Cardiac muscle cell (in vitro differentiated cells and primary cell): ENCODE measurements around the gene STK17B. TPM values are rescaled to one million over a fixed set of nuclear protein-coding genes. Genes with fewer than 3 reads are reported as not detected.
A peak's percentile ranks its signal among the peaks of the same experiment; 100 is the strongest.

Experiments used
- DNase-seq, 2 donors: peaks; one replicate each; pipeline versions ENCODE4 v3.0.0 to v3.0.0-alpha.2; 2010 to 2017; ENCODE audit warnings: low read depth in 1 of 2, low spot score in 1 of 2
- H3K27ac ChIP-seq: fragments of 200-600 bp; sonication (generic); 2 replicates; pipeline ENCODE4 v1.5.1; 2016
- H3K27me3 ChIP-seq: fragments of 200-600 bp; sonication (generic); 2 replicates; pipeline ENCODE4 v1.6.0; 2016; ENCODE audit warnings: control low read depth
- H3K36me3 ChIP-seq: fragments of 200-600 bp; sonication (generic); 2 replicates; pipeline ENCODE4 v1.5.1; 2016; ENCODE audit warnings: control low read depth
- H3K4me1 ChIP-seq: fragments of 200-600 bp; sonication (generic); 2 replicates; pipeline ENCODE4 v1.8.1; 2017; ENCODE audit warnings: low read depth, mild to moderate bottlenecking, mixed run types
- H3K4me3 ChIP-seq: fragments of 200-600 bp; sonication (generic); 2 replicates; pipeline ENCODE4 v1.5.1; 2016; ENCODE audit warnings: mild to moderate bottlenecking
- H3K9me3 ChIP-seq: fragments of 200-600 bp; sonication (generic); 2 replicates; pipeline ENCODE4 v1.5.1; 2017; ENCODE audit warnings: low read depth, mild to moderate bottlenecking, control low read depth
- CTCF ChIP-seq: IDR thresholded peaks from 2 replicates; pipeline ENCODE4 v1.5.1; 2012; ENCODE audit warnings: low read depth, mild to moderate bottlenecking, low read length
- polyA plus RNA-seq: library from polyadenylated mRNA; unstranded; fragments of >200 nt; fragmentation: Nextera tagmentation; extraction: Ambion mirVana; gene quantifications from 2 replicates; pipeline ENCODE4 v1.2.1, GENCODE V29; 2016
- total RNA-seq: library from RNA; depleted of rRNA; stranded (reverse); fragments of >200 nt; gene quantifications from 2 replicates; pipeline ENCODE4 v1.2.3, GENCODE V29; 2016

The STK17B gene
- total RNA-seq (3.4 and 12.9 TPM in 2 replicates), polyA plus RNA-seq (2.6 and 5.6 TPM in 2 replicates)

GRCh38 chr2:196171248-196171871 lies at the start of gene STK17B:
TSS of gene STK17B (minus strand) at chr2:196171578. CDS start at chr2:196163383, 8,195 bp downstream.
- H3K36me3 ChIP-seq = no peaks in the 10 kb centered on the region
- H3K27me3 ChIP-seq = peaks cover 6% of the 10 kb centered on the region
- H3K4me3 ChIP-seq = peak within 1 kb of the TSS; percentile 84
- TF ChIP-seq CTCF = peak; percentile 22
- peak within 1 kb of the TSS; percentile 87 for H3K27ac ChIP-seq
- no peaks in the 10 kb centered on the region for H3K9me3 ChIP-seq
- peak; percentile 93 to 97 for DNase-seq
- H3K4me1 ChIP-seq = peaks cover 9% of the 10 kb centered on the region

GRCh38 chr2:196220671-196221070 lies 49.3 kb upstream of the STK17B start:
- H3K27ac ChIP-seq = no peak overlapping the region
- H3K4me3 ChIP-seq = no peak overlapping the region
- no peaks in the 10 kb centered on the region for H3K9me3 ChIP-seq
- no peak for TF ChIP-seq CTCF
- no peaks in the 10 kb centered on the region for H3K36me3 ChIP-seq
- DNase-seq = no peak
- H3K4me1 ChIP-seq = no peaks in the 10 kb centered on the region
- no peaks in the 10 kb centered on the region for H3K27me3 ChIP-seq

GRCh38 chr2:196219671-196220070 lies 48.3 kb upstream of the STK17B start:
- TF ChIP-seq CTCF = no peak
- Histone ChIP-seq H3K4me1 (no peaks in the 10 kb centered on the region), H3K27ac (no peak overlapping the region), H3K27me3 (no peaks in the 10 kb centered on the region), H3K4me3 (no peak overlapping the region), H3K9me3 (no peaks in the 10 kb centered on the region), H3K36me3 (no peaks in the 10 kb centered on the region)
- DNase-seq = no peak

GRCh38 chr2:196218106-196218505 lies 46.7 kb upstream of the STK17B start:
- no peak for DNase-seq

GRCh38 chr2:196217116-196217515 lies 45.7 kb upstream of the STK17B start:
- H3K4me3 ChIP-seq = no peak overlapping the region
- H3K36me3 ChIP-seq = no peaks in the 10 kb centered on the region
- no peak overlapping the region for H3K27ac ChIP-seq
- no peaks in the 10 kb centered on the region for H3K27me3 ChIP-seq
- no peaks in the 10 kb centered on the region for H3K4me1 ChIP-seq
- TF ChIP-seq CTCF = no peak
- no peaks in the 10 kb centered on the region for H3K9me3 ChIP-seq
- DNase-seq = no peak

More at GRCh38 chr2:196218106-196218505, 46.7 kb upstream of the STK17B start:
- Histone ChIP-seq H3K4me1 (no peaks in the 10 kb centered on the region), H3K9me3 (no peaks in the 10 kb centered on the region), H3K4me3 (no peak overlapping the region), H3K36me3 (no peaks in the 10 kb centered on the region), H3K27me3 (no peaks in the 10 kb centered on the region), H3K27ac (no peak overlapping the region)
- no peak for TF ChIP-seq CTCF
